Measurements from ENCODE around the gene CACNA2D2. TPM values are rescaled to one million over a fixed set of nuclear protein-coding genes. Genes with fewer than 3 reads are reported as not detected.

Gene CACNA2D2
- total RNA-seq, 1 experiment from 2014 or later, result 0.03 TPM

DNA sequence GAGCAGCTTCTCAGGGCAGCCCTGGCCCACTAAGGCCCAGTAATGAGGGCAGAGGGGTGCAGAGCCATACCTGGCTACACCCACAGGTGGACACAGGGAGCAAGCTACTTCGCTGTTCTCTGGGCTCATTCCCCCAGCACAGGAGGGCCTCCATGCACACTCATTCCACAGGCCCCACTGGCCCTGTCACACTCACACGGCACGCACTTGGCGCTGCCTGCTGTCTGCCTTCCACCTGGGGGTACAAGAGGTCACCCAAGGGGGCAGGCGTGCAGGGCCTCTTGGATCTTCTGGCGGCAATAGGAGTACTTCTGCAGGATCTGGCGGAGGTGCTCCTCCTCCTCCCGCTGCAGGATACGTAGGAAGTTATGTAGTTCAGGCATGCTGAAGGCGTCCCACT, 173.1 kb downstream of the CACNA2D2 start:
- DNase-seq (ENCODE audit: low read depth), result no peak
- in situ Hi-C loops (cut with HindIII; ENCODE audit: low pct_unique_long_range_greater_than_20kb, low sequenced_read_pairs), result no loop called here

GRCh38 chr3:50327943-50328691, 175.3 kb downstream of the CACNA2D2 start, which contains the start of gene TUSC2:
Gene TUSC2, minus strand, starts transcription at chr3:50328223. Its CDS starts 124 bp downstream, at chr3:50328099.
- in situ Hi-C loops (cut with HindIII; ENCODE audit: low pct_unique_long_range_greater_than_20kb, low sequenced_read_pairs), result no loop called here
- DNase-seq (ENCODE audit: low read depth), result peak; percentile 82

GRCh38 chr3:50327129-50327528, 176.3 kb downstream of the CACNA2D2 start:
- in situ Hi-C loops (cut with HindIII; ENCODE audit: low pct_unique_long_range_greater_than_20kb, low sequenced_read_pairs), result no loop called here
- no peak for DNase-seq (ENCODE audit: low read depth)

- in situ Hi-C loops (cut with HindIII; ENCODE audit: low pct_unique_long_range_greater_than_20kb, low sequenced_read_pairs), result no loop called here
- DNase-seq (ENCODE audit: low read depth), result no peak
Observed at GRCh38 chr3:50326182-50326541, 177.3 kb downstream of the CACNA2D2 start.

DNA sequence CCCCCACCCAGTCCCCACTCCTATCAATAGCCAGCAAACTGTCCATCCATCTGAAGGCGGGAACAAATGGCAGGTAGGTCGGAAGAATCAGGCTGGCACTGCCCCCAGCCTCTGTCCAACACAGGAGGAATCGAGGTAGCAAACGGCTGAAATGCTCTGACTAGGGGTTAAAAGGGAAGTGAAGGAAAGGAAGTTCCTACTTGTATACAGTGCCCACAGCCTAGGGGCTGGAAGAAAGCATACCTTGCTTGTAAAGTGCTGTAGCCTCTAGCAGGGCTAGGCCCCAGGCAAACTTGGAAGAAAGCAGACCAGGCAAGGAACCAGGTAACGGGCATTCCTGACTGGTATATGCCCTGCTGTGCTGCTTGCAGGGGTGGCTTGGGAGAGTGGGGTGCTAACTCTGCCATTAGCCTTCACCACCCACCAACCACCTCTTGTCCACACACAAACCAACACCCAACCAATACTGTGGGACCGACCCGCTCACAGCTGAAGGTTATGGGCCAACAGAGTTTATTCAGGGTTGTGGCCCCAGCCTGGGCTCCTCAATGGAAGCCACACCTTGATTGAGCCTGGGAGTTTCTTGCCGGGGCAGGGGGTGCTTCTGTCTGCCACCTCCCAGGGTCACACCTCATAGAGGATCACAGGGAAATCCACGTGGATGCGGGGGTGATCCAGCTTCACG, 177.8 kb downstream of the CACNA2D2 start:
- in situ Hi-C loops (cut with HindIII; ENCODE audit: low pct_unique_long_range_greater_than_20kb, low sequenced_read_pairs), result no loop called here
- no peak for DNase-seq (ENCODE audit: low read depth)

DNA sequence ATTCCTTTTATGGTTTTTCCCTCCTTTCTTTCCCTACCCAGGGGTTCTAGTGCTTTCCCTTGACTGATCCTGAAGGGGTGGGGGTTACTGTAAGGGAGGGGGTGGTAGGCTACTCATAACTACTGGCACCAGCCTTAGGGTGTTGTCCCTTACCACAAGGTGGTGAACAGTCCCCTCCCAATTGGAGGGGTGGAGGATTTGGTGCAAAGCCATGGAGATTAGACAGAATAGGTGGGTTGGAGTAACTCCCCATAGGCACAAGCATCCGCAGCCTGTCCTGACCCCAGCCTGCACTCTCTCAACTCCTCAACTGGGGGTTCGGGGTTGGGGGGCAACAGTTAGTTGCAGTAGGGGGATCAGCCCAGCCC, 178.3 kb downstream of the CACNA2D2 start:
- in situ Hi-C loops (cut with HindIII; ENCODE audit: low pct_unique_long_range_greater_than_20kb, low sequenced_read_pairs), result no loop called here
- no peak for DNase-seq (ENCODE audit: low read depth)

GRCh38 chr3:50324351-50325112, 178.9 kb downstream of the CACNA2D2 start:
- DNase-seq (ENCODE audit: low read depth), result peak; percentile 49
- in situ Hi-C loops (cut with HindIII; ENCODE audit: low pct_unique_long_range_greater_than_20kb, low sequenced_read_pairs), result no loop called here

GRCh38 chr3:50323614-50324199, 179.7 kb downstream of the CACNA2D2 start:
- no peak for DNase-seq (ENCODE audit: low read depth)
- in situ Hi-C loops (cut with HindIII; ENCODE audit: low pct_unique_long_range_greater_than_20kb, low sequenced_read_pairs), result no loop called here

DNA sequence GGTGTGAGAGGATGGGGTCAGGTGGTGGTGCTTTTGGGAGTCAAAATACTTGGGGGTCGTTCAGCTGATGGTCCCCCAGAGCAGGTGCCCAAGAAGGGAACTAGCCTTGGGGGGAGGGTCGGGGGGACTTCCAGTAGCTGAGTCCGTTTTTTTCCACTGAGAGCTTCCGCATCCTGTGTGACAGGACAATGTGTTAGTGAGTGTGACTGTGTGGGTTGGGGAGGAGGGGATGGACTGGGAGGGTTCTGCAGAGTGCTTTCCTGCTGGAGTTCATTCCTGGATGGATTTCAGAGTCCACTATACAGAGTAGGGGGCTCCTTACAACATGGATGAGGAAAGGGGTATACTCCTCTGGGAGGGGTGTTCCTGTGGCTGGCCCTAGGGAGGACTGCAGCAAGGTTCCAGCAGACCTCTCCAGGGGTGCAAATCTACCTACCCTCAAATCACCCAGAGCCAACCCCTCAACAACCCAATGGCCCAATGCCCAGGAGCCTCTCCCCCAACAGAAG, 180.3 kb downstream of the CACNA2D2 start:
- DNase-seq (ENCODE audit: low read depth), result no peak
- in situ Hi-C loops (cut with HindIII; ENCODE audit: low pct_unique_long_range_greater_than_20kb, low sequenced_read_pairs), result no loop called here

- DNase-seq (ENCODE audit: low read depth), result no peak
- in situ Hi-C loops (cut with HindIII; ENCODE audit: low pct_unique_long_range_greater_than_20kb, low sequenced_read_pairs), result no loop called here
Observed at GRCh38 chr3:50322386-50323091, 180.9 kb downstream of the CACNA2D2 start, which contains the start of gene HYAL2. Gene HYAL2, minus strand, starts transcription at chr3:50322745. Its CDS starts 2,256 bp downstream, at chr3:50320489.

DNA sequence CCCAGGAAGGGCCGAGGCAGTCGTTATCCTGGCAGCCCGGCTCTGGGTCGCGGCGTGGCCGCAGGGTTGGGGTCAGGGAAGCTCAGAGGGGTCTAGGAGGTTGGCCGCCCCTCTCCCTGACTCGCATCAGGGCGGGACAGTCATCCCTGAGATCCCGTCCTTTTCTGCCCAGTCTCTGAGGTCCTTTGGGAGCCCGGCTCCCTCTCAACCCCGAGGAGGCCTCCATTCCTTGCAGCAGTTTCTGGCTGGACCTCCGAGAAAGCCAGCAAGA, 181.4 kb downstream of the CACNA2D2 start:
- DNase-seq (ENCODE audit: low read depth), result no peak
- in situ Hi-C loops (cut with HindIII; ENCODE audit: low pct_unique_long_range_greater_than_20kb, low sequenced_read_pairs), result no loop called here

DNA sequence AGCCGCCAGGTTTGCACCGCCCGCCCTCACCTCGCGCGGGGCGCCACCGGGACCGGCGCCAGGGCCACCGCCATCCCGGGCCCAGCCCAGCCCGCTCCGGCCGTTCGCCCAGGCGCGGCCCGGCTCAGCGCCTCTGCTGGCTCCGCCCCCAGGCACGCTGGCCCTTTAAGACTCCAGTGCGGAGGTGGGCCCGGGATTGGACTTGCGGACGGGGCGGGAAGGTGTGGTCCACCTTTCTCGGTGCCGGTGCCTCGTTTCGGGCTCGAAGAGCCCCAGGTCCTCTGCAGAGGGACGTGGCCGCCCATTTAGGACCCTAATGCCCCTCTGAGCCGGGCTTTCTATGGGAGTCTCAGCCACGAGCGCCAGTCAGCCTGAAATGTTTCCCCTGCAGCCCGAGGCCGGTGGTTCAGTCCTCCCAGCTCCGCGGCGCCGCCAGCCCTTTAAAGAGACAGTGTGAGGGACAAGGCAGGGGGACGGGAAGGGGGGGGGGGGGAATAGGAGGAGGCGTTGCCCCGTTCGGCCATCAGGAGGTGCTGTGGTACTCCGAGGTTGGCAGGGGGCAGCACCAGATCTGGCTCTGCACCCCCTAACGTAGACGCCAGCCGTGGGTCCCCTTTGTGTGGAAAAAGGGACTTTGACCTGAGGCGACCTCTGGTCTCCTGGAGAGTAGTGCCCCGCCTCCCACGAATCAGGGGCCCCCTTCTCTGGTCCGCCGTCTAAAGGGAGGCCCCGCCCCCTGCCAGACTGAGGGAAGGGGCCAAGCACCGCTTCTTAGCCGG, 181.9 kb downstream of the CACNA2D2 start:
- in situ Hi-C loops (cut with HindIII; ENCODE audit: low pct_unique_long_range_greater_than_20kb, low sequenced_read_pairs), result no loop called here
- peak; percentile 88 for DNase-seq (ENCODE audit: low read depth)

- in situ Hi-C loops (cut with HindIII; ENCODE audit: low pct_unique_long_range_greater_than_20kb, low sequenced_read_pairs), result no loop called here
- peak; percentile 77 for DNase-seq (ENCODE audit: low read depth)
Observed at GRCh38 chr3:50320853-50321335, 182.5 kb downstream of the CACNA2D2 start.

DNA sequence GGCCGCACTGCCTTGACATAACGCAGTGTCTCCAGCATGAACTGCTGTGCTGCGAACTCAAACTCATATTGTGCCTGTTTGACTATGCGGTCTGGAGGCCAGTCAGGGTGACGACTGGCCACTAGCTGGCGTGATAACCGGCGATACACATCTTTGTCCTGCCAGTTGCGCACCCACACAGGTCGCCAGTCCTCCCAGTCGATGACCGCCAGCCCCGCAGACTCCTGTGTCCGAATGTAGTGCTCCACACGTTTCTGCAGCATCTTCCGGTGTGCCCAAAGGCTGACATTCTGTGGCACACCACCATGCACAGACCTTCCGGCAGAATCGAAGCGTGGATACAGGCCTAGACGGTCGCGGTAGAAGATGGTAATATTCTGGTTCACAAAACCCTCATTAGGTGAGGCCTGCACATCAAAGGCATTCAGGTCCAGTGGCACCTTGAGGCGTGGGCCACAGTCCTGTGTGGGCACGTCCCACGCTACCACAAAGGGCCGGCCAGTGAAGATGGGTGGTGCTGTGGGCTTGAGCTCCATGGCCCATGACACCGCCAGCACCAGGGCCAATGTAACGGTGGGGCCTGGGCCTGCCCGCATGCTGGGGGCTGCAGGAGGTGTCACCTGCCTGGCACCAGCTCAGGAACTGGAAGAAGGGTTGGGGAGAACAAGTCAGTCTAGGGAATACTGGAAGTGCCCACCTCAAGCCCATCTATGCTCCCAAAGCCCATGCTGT, 183.4 kb downstream of the CACNA2D2 start:
- in situ Hi-C loops (cut with HindIII; ENCODE audit: low pct_unique_long_range_greater_than_20kb, low sequenced_read_pairs), result no loop called here
- DNase-seq (ENCODE audit: low read depth), result no peak

DNA sequence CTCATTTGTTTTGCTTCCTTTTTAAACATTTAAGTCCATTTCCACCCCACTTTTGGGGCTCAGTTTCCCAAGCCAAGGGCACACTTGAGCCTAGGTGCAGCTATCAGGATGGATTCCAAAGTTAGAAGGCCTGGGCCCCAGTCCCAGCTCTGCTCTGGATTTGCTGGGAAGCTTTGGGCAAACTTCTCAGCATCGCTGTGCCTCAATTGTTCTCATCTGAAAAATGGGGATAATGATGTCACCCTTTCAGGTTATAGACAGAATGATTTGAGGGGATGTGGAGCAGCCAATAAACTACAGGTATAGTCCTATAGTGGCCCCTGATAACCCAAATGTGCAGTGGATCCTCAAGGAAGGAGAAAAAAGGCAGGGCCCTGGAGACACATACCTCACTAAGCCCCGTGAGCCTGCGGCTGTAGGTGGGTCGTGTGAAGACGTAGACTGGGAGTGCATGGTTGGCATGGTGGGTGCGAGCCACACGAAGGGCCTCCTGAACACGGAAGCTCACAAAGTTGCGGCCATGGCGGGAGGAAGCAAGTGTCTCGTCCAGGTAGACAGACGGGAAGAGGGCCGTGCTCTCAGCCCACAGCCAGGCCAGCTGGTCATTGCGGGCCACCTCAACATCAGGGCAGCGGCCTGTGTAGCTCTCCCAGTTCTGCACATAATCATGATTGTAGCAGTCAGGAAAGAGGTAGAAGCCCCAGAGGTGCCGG, 184.1 kb downstream of the CACNA2D2 start:
- in situ Hi-C loops (cut with HindIII; ENCODE audit: low pct_unique_long_range_greater_than_20kb, low sequenced_read_pairs), result no loop called here
- no peak for DNase-seq (ENCODE audit: low read depth)

DNA sequence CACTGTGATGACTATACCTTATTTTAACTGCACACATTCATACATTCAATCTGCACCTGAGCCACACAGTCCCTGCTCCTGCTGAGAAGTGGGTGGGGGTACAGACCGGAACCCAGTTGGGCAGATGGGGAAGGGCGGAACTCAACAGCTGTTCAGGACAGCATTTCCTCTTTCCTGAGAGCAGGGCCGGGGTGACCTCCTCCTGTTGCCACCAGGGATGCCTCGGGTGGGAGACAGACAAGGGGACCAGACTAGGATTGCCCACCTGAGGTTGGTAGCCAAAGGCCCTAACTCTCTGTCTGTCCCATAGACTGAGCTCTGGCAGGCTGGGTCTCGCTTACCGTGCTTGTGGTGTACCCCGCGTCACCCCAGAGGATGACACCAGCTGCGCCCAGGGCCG, 184.8 kb downstream of the CACNA2D2 start:
- in situ Hi-C loops (cut with HindIII; ENCODE audit: low pct_unique_long_range_greater_than_20kb, low sequenced_read_pairs), result no loop called here
- DNase-seq (ENCODE audit: low read depth), result no peak
